ENCODE measurements around the gene ZNF366.

Gene ZNF366

GRCh38 chr5:72507231-72507906 is at the start of gene ZNF366:
TSS of gene ZNF366 (minus strand) at chr5:72507410. CDS start at chr5:72461496, 45,914 bp downstream.
- DNase-seq (ENCODE audit: low read depth in 2 of 2): no peak

GRCh38 chr5:72556351-72557166 is 49.3 kb upstream of the ZNF366 start:
- DNase-seq (ENCODE audit: low read depth in 2 of 2): peak in 1 of 2 donors; percentile 6

- no peak for DNase-seq (ENCODE audit: low read depth in 2 of 2)
Observed at GRCh38 chr5:72555871-72556270, 48.7 kb upstream of the ZNF366 start.

- DNase-seq (ENCODE audit: low read depth in 2 of 2): no peak
Observed at GRCh38 chr5:72554897-72555296, 47.7 kb upstream of the ZNF366 start.

GRCh38 chr5:72552041-72552557 is 44.9 kb upstream of the ZNF366 start:
- DNase-seq (ENCODE audit: low read depth in 2 of 2): no peak

- no peak for DNase-seq (ENCODE audit: low read depth in 2 of 2)
Observed at GRCh38 chr5:72550595-72550994, 43.4 kb upstream of the ZNF366 start.

- no peak for DNase-seq (ENCODE audit: low read depth in 2 of 2)
Observed at GRCh38 chr5:72543811-72544210, 36.6 kb upstream of the ZNF366 start.

- no peak for DNase-seq (ENCODE audit: low read depth in 2 of 2)
Observed at GRCh38 chr5:72543365-72543764, 36.2 kb upstream of the ZNF366 start.

GRCh38 chr5:72542695-72543094 is 35.5 kb upstream of the ZNF366 start:
- no peak for DNase-seq (ENCODE audit: low read depth in 2 of 2)

- DNase-seq (ENCODE audit: low read depth in 2 of 2): no peak
Observed at GRCh38 chr5:72541501-72542225, 34.5 kb upstream of the ZNF366 start.

- DNase-seq (ENCODE audit: low read depth in 2 of 2): no peak
Observed at GRCh38 chr5:72540759-72541438, 33.7 kb upstream of the ZNF366 start.

- DNase-seq (ENCODE audit: low read depth in 2 of 2): no peak
Observed at GRCh38 chr5:72539726-72540125, 32.5 kb upstream of the ZNF366 start.

- DNase-seq (ENCODE audit: low read depth in 2 of 2): no peak
Observed at GRCh38 chr5:72539038-72539437, 31.8 kb upstream of the ZNF366 start.

- DNase-seq (ENCODE audit: low read depth in 2 of 2): no peak
Observed at GRCh38 chr5:72537166-72537565, 30.0 kb upstream of the ZNF366 start.

- DNase-seq (ENCODE audit: low read depth in 2 of 2): no peak
Observed at GRCh38 chr5:72531496-72532190, 24.4 kb upstream of the ZNF366 start.

- no peak for DNase-seq (ENCODE audit: low read depth in 2 of 2)
Observed at GRCh38 chr5:72530196-72530595, 23.0 kb upstream of the ZNF366 start.

- DNase-seq (ENCODE audit: low read depth in 2 of 2): no peak
Observed at GRCh38 chr5:72529383-72529782, 22.2 kb upstream of the ZNF366 start.

- DNase-seq (ENCODE audit: low read depth in 2 of 2): no peak
Observed at GRCh38 chr5:72525816-72526215, 18.6 kb upstream of the ZNF366 start.

- no peak for DNase-seq (ENCODE audit: low read depth in 2 of 2)
Observed at GRCh38 chr5:72523960-72524582, 16.9 kb upstream of the ZNF366 start.

GRCh38 chr5:72522607-72523006 is 15.4 kb upstream of the ZNF366 start:
- no peak for DNase-seq (ENCODE audit: low read depth in 2 of 2)

- no peak for DNase-seq (ENCODE audit: low read depth in 2 of 2)
Observed at GRCh38 chr5:72519111-72519510, 11.9 kb upstream of the ZNF366 start.

All from stimulated activated CD4-positive, alpha-beta T cell treated with anti-CD3 and anti-CD28 coated beads, Interleukin-1b, Interleukin-23, amount 100 ng/mL, for 1 hour (primary cell).